ENCODE data around the gene H1-8.
"Not testable (repeated sequence)": the region's sequence is repeated elsewhere in the genome, so short reads cannot be mapped to it uniquely, and the experiment has no call there.

Gene H1-8

DNA sequence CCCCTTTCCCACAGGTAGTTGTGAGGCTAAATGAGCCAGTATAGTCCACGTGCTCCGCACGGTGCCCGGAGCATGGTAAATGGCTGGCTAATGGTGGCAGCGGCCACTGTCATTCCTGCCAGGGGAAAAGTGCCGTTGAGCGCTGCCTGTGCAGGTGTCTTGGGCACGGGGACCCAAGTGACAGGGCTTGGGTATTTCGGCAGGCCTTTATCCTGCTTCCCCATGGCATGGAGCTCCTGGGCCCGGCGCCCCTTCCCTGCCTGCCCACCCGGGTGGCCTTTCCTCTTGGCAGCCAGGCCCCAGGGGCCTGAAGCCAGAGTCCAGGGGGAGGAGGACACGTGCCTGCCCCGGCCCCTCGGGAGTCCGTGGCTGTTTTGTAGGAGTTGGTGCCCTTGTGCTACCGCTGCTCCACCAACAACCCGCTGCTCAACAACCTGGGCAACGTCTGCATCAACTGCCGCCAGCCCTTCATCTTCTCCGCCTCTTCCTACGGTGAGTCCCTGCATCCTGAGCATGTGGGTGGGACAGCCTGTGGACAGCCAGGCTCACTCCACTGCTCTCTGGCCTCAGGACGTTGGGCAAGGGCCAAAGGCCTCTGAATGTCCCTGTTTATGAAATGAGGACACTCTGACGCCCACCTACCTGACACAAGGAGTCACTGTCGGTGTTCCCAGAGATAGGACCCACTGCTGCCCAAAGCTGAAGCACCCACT lies 27.7 kb upstream of the H1-8 start:
- H2AFZ ChIP-seq (ENCODE audit: low read length, unreplicated experiment); H3K27ac ChIP-seq (ENCODE audit: low read depth, low read length); H3K4me3 ChIP-seq (ENCODE audit: low read depth, low read length); H3K36me3 ChIP-seq (ENCODE audit: insufficient read depth, low read length); H3K27me3 ChIP-seq (ENCODE audit: insufficient read depth, low read length); H3K4me1 ChIP-seq (ENCODE audit: control insufficient read depth, insufficient read depth, low read length, unreplicated experiment); H3K79me2 ChIP-seq (ENCODE audit: control insufficient read depth, insufficient read depth, low read length, unreplicated experiment): not testable (repeated sequence)

DNA sequence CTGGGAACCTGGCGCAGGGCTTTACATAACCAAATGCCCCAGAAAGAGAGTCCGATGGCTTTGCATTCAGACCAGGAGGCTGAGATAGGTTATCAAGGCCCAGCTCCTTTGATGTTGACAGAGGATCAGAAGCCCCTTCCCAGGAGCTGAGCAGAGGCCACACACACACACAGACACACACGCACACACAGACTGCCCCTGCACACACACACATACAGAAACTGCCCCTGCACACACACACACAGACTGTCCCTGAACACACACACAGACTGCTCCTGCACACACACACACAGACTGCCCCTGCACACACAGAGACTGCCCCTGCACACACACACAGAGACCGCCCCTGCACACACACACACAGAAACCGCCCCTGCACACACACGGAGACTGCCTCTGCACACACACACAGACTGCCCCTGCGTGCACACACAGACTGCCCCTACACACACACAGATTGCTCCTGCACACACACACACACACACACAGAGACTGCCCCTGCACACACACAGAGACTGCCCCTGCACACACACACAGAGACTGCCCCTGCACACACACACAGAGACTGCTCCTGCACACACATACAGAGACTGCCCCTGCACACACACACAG lies 27.0 kb upstream of the H1-8 start:
- H3K27ac ChIP-seq (ENCODE audit: low read depth, low read length); H3K79me2 ChIP-seq (ENCODE audit: control insufficient read depth, insufficient read depth, low read length, unreplicated experiment); H3K36me3 ChIP-seq (ENCODE audit: insufficient read depth, low read length); H2AFZ ChIP-seq (ENCODE audit: low read length, unreplicated experiment); H3K27me3 ChIP-seq (ENCODE audit: insufficient read depth, low read length); H3K4me3 ChIP-seq (ENCODE audit: low read depth, low read length); H3K4me1 ChIP-seq (ENCODE audit: control insufficient read depth, insufficient read depth, low read length, unreplicated experiment): not testable (repeated sequence)

DNA sequence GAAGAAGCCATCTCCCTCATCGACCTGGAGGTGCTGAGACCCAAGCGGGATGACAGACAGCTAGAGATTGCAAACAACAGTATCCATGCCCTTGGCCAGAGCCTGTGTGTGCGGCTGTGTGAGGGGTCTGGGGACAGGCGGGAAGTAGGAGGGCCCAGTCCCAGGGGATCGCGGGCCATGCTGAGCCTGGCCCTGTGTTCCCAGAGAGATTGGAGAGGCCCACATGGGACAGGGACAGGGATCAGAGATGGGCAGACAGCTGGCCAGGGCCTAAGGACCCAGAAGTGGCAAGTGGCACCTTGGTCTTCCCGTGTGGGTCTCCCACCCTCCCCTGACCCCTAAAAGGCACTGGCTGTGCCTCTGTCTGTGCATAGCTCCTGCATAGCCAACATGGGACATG lies 25.5 kb upstream of the H1-8 start:
- H3K4me3 ChIP-seq (ENCODE audit: low read depth, low read length) = no peak overlapping the region
- no peaks in the 10 kb centered on the region for H3K79me2 ChIP-seq (ENCODE audit: control insufficient read depth, insufficient read depth, low read length, unreplicated experiment)
- H3K27me3 ChIP-seq (ENCODE audit: insufficient read depth, low read length) = no peaks in the 10 kb centered on the region
- H3K4me1 ChIP-seq (ENCODE audit: control insufficient read depth, insufficient read depth, low read length, unreplicated experiment) = no peaks in the 10 kb centered on the region
- no peak overlapping the region for H2AFZ ChIP-seq (ENCODE audit: low read length, unreplicated experiment)
- no peak overlapping the region for H3K27ac ChIP-seq (ENCODE audit: low read depth, low read length)
- no peaks in the 10 kb centered on the region for H3K36me3 ChIP-seq (ENCODE audit: insufficient read depth, low read length)

- Histone ChIP-seq H3K36me3 (ENCODE audit: insufficient read depth, low read length) (no peaks in the 10 kb centered on the region), H3K27ac (ENCODE audit: low read depth, low read length) (no peak overlapping the region), H3K4me3 (ENCODE audit: low read depth, low read length) (no peak overlapping the region), H2AFZ (ENCODE audit: low read length, unreplicated experiment) (no peak overlapping the region), H3K4me1 (ENCODE audit: control insufficient read depth, insufficient read depth, low read length, unreplicated experiment) (no peaks in the 10 kb centered on the region), H3K79me2 (ENCODE audit: control insufficient read depth, insufficient read depth, low read length, unreplicated experiment) (no peaks in the 10 kb centered on the region), H3K27me3 (ENCODE audit: insufficient read depth, low read length) (no peaks in the 10 kb centered on the region)
These were observed 24.9 kb upstream of the H1-8 start for GRCh38 chr3:129518038-129518561.

DNA sequence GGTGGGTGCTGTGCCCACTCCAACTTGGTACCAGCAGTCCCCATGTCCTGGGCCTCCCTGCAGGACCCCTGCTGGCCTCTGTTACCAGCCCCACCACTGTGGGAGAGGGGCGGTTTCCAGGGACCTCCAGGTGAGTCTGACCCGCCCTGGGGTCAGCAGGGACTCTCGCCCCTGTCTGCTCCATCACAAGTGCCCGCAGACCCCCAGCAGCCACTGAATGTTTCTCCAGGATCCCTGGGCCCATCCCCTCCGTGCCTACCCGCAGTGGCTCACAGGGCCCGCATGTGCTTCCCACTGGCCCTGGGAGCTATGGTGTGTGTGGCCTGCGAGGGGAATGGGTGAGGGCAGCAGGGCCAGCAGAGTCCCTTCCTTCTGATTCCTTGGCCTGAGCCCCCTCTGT lies 24.4 kb upstream of the H1-8 start:
- H3K4me1 ChIP-seq (ENCODE audit: control insufficient read depth, insufficient read depth, low read length, unreplicated experiment) = no peaks in the 10 kb centered on the region
- no peak overlapping the region for H3K27ac ChIP-seq (ENCODE audit: low read depth, low read length)
- no peaks in the 10 kb centered on the region for H3K79me2 ChIP-seq (ENCODE audit: control insufficient read depth, insufficient read depth, low read length, unreplicated experiment)
- H3K27me3 ChIP-seq (ENCODE audit: insufficient read depth, low read length) = no peaks in the 10 kb centered on the region
- H2AFZ ChIP-seq (ENCODE audit: low read length, unreplicated experiment) = no peak overlapping the region
- no peaks in the 10 kb centered on the region for H3K36me3 ChIP-seq (ENCODE audit: insufficient read depth, low read length)
- no peak overlapping the region for H3K4me3 ChIP-seq (ENCODE audit: low read depth, low read length)

DNA sequence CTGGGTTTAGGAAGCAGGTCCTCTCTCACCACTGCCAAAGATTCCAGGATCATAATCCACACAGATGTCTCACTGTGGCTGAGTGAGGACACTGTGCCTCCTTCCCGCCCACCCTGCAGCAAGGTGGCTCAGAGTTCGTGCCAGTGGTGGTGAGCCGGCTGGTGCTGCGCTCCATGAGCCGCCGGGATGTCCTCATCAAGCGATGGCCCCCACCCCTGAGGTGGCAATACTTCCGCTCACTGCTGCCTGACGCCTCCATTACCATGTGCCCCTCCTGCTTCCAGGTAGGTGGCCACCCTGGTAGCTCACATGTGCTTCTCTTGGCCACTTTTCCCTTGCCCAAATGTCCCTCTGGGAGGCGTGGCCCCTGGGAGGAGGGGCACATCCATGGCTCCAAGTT lies 23.5 kb upstream of the H1-8 start:
- Histone ChIP-seq H3K79me2 (ENCODE audit: control insufficient read depth, insufficient read depth, low read length, unreplicated experiment) (no peaks in the 10 kb centered on the region), H3K4me3 (ENCODE audit: low read depth, low read length) (no peak overlapping the region), H3K27me3 (ENCODE audit: insufficient read depth, low read length) (no peaks in the 10 kb centered on the region), H2AFZ (ENCODE audit: low read length, unreplicated experiment) (no peak overlapping the region), H3K4me1 (ENCODE audit: control insufficient read depth, insufficient read depth, low read length, unreplicated experiment) (no peaks in the 10 kb centered on the region), H3K27ac (ENCODE audit: low read depth, low read length) (no peak overlapping the region), H3K36me3 (ENCODE audit: insufficient read depth, low read length) (no peaks in the 10 kb centered on the region)

- H2AFZ ChIP-seq (ENCODE audit: low read length, unreplicated experiment) = no peak overlapping the region
- H3K79me2 ChIP-seq (ENCODE audit: control insufficient read depth, insufficient read depth, low read length, unreplicated experiment) = no peaks in the 10 kb centered on the region
- no peaks in the 10 kb centered on the region for H3K36me3 ChIP-seq (ENCODE audit: insufficient read depth, low read length)
- H3K4me3 ChIP-seq (ENCODE audit: low read depth, low read length) = no peak overlapping the region
- H3K27me3 ChIP-seq (ENCODE audit: insufficient read depth, low read length) = no peaks in the 10 kb centered on the region
- no peak overlapping the region for H3K27ac ChIP-seq (ENCODE audit: low read depth, low read length)
- H3K4me1 ChIP-seq (ENCODE audit: control insufficient read depth, insufficient read depth, low read length, unreplicated experiment) = no peaks in the 10 kb centered on the region
These were observed 22.9 kb upstream of the H1-8 start for GRCh38 chr3:129519896-129520715.

DNA sequence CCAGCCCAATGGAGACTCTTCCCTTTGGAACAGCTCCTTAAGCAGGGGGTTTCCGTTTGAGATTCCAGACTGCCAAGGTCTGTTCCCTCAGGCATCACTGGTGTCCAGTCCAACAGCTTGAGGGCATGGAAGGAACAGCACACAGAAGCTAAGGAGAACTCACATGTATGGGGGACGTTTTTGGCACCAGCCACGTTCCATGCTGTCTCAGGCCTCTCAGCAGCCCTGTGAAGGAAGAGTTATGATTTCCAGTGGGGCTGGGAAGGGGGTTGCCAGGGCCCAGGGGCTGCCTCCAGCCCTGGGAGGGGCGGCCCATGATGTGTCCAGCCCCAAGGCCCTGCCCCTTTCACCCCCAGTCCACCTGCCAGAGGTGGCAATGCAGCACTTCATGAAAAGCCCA lies 22.0 kb upstream of the H1-8 start:
- Histone ChIP-seq H3K27ac (ENCODE audit: low read depth, low read length) (no peak overlapping the region), H3K4me3 (ENCODE audit: low read depth, low read length) (no peak overlapping the region), H3K4me1 (ENCODE audit: control insufficient read depth, insufficient read depth, low read length, unreplicated experiment) (no peaks in the 10 kb centered on the region)

GRCh38 chr3:129521611-129522010 lies 21.4 kb upstream of the H1-8 start:
- no peaks in the 10 kb centered on the region for H3K4me1 ChIP-seq (ENCODE audit: control insufficient read depth, insufficient read depth, low read length, unreplicated experiment)
- no peaks in the 10 kb centered on the region for H3K36me3 ChIP-seq (ENCODE audit: insufficient read depth, low read length)
- no peak overlapping the region for H3K27ac ChIP-seq (ENCODE audit: low read depth, low read length)
- H3K79me2 ChIP-seq (ENCODE audit: control insufficient read depth, insufficient read depth, low read length, unreplicated experiment) = no peaks in the 10 kb centered on the region
- H3K27me3 ChIP-seq (ENCODE audit: insufficient read depth, low read length) = no peaks in the 10 kb centered on the region
- no peak overlapping the region for H2AFZ ChIP-seq (ENCODE audit: low read length, unreplicated experiment)
- no peak overlapping the region for H3K4me3 ChIP-seq (ENCODE audit: low read depth, low read length)

More for the DNA sequence above, 22.0 kb upstream of the H1-8 start:
- Histone ChIP-seq H3K36me3 (ENCODE audit: insufficient read depth, low read length) (no peaks in the 10 kb centered on the region), H3K27me3 (ENCODE audit: insufficient read depth, low read length) (no peaks in the 10 kb centered on the region), H3K79me2 (ENCODE audit: control insufficient read depth, insufficient read depth, low read length, unreplicated experiment) (no peaks in the 10 kb centered on the region), H2AFZ (ENCODE audit: low read length, unreplicated experiment) (no peak overlapping the region)

GRCh38 chr3:129522953-129523352 lies 20.0 kb upstream of the H1-8 start:
- Histone ChIP-seq H3K27me3 (ENCODE audit: insufficient read depth, low read length) (no peaks in the 10 kb centered on the region), H3K79me2 (ENCODE audit: control insufficient read depth, insufficient read depth, low read length, unreplicated experiment) (no peaks in the 10 kb centered on the region), H3K36me3 (ENCODE audit: insufficient read depth, low read length) (no peaks in the 10 kb centered on the region), H3K4me1 (ENCODE audit: control insufficient read depth, insufficient read depth, low read length, unreplicated experiment) (no peaks in the 10 kb centered on the region), H2AFZ (ENCODE audit: low read length, unreplicated experiment) (no peak overlapping the region), H3K4me3 (ENCODE audit: low read depth, low read length) (no peak overlapping the region), H3K27ac (ENCODE audit: low read depth, low read length) (no peak overlapping the region)
